Activated T-cell treated with anti-CD3 and anti-CD28 coated beads for 1 hour (primary cell): ENCODE results near the gene NHEJ1.

Experiments
- DNase-seq: peaks from one replicate; pipeline ENCODE4 v3.0.0-alpha.2; 2020; ENCODE audit warnings: low read depth

NHEJ1 gene

DNA sequence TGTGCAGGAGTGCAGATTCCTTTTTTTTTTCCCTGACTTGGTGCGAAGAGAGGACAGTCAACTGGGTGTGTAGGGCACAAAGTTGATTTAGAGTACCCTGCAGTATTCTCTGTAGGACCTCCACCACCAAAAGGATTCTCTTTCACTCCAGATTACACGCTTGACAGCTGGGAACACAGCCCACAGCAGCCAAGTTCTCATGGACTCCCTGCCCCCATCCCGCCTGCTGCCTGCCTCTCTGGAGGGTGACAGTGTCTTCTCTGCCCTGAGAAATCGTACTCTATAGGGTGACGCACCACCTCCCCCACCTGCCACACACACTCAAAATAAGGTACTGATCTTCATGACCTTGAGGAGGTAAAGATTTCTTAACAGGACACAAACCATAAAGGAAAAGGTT lies 73.3 kb downstream of the NHEJ1 start:
- DNase-seq, result no peak

DNA sequence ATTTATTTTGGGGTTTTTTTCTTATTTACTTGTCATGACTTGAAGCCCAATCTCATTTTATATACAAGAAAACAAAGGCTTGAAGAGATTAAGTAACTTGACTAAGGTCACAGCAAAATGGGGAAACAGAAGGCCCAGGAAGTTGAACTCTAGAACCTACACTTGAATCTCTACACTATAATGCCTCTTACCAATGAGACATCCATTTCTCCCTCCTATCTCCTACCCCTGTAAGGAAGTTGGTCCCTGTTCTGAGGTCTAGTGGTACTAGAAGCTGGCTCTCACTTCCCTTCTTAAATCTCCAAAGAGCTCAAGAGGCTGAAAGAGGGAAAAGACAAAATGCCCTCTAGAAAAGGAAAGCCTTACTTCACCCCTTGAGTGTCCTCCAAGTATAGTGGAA lies 74.4 kb downstream of the NHEJ1 start:
- no peak for DNase-seq

DNA sequence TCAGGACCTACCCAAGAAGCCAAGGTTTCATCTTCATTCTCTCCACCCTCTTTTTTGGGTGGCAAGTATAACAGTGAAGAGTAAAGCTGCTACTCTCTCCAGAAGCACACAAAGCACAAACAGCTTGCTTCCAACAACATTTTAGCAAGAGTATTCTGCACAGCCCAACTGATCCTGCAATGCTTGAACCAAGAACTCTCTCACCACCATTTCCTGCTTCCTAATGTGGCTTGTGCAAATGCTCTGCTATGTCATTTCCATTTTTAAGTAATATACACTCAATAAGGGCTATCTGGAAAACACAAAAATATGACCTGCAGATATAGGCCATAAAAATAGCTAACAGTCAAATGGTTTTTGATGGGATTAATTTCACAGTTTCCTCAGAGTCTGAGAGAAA lies 75.8 kb downstream of the NHEJ1 start:
- no peak for DNase-seq

- DNase-seq, result no peak
These were observed 78.2 kb downstream of the NHEJ1 start for GRCh38 chr2:219082332-219082958.

DNA sequence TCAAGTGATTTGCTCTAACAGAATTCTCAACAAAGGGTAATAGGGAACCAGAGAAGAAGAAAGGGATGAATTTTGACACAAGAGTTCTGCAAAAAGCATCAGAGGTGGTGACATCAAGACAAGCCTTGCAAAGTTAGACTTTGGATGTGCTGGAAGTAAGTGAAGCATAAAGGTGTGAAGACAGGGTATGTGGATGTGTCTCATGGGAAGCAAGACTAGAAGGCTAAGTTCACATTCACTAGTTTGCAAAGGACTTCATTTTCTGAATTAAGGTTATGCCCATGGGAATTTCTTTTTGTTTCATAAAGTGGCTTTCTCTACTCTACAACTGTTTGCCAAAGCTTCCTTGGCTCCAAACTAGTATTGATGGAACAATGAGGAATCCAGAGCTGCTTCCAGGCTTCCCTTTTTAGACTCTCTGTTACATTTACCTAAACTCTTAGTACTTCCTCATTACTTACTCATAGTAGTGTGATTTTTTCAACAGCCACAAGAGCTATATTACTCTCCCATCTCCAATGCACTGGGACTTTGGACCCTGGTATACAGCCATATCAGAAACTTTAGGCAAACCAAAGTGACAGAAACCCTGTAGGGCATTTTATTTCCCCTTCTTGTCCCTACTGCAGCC lies 78.8 kb downstream of the NHEJ1 start:
- no peak for DNase-seq

- DNase-seq, result no peak
These were observed 79.5 kb downstream of the NHEJ1 start for GRCh38 chr2:219081096-219081495.

GRCh38 chr2:219079417-219079816 lies 81.2 kb downstream of the NHEJ1 start:
- no peak for DNase-seq

GRCh38 chr2:219078951-219079350 lies 81.7 kb downstream of the NHEJ1 start:
- DNase-seq, result no peak

GRCh38 chr2:219078126-219078525 lies 82.5 kb downstream of the NHEJ1 start:
- DNase-seq, result no peak

DNA sequence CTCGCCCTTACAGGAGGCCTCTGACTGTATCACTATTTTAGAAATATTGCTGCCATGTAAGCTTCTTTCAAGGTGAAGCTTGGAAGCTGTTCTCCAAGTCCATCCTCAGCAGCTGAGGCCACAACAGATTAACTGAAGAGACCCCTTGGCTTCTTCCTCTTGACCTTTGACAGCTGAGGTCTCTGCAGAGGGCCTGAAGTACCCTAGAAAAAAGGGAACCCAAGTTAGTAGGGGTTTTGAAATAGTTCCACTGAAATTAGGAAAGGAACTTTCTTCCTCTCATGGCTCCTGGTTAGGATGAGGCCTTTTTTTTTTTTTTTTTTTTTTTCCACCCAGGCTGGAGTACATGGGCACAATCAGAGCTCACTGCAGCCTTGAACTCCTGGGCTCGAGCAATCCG lies 84.4 kb downstream of the NHEJ1 start:
- DNase-seq, result no peak

GRCh38 chr2:219073413-219074129 lies 87.0 kb downstream of the NHEJ1 start:
- DNase-seq, result no peak

DNA sequence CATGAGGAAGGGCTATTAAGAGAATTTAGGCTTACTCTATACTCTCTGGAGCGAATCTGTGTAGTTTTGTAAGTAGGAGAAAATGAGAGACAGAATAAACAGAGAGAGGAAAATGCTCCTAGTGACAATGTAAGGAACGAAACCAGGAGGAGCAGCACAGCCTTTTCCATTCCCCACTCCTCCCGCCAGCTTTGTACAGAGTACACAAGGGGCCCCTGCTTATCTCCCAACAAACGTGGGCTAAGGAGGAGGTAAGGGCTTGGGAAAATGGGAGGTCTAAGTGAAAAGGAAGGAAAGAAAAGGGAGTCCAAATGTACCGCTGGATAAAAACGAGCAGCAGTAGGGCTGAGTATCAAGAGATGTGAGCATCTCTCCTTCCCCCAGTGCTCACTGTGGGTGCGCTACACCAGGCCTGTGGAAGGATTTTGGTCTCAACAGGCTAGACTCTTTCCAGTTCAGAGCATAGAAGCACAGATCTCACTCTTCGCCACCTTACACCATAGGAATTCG lies 87.8 kb downstream of the NHEJ1 start:
- no peak for DNase-seq

GRCh38 chr2:219071131-219071816 lies 89.3 kb downstream of the NHEJ1 start:
- DNase-seq, result no peak

GRCh38 chr2:219065484-219065883 lies 95.1 kb downstream of the NHEJ1 start:
- DNase-seq, result no peak

GRCh38 chr2:219062081-219062480 lies 98.5 kb downstream of the NHEJ1 start:
- no peak for DNase-seq

GRCh38 chr2:219060821-219061791 lies 99.5 kb downstream of the NHEJ1 start, which contains the start of gene IHH:
TSS of gene IHH (minus strand) at chr2:219060921. CDS start at chr2:219060467, 454 bp downstream.
- no peak for DNase-seq

GRCh38 chr2:219059725-219060682 lies 100.6 kb downstream of the NHEJ1 start:
- no peak for DNase-seq

GRCh38 chr2:219059375-219059724 lies 101.3 kb downstream of the NHEJ1 start:
- no peak for DNase-seq

GRCh38 chr2:219058541-219059374 lies 101.9 kb downstream of the NHEJ1 start:
- DNase-seq, result no peak
